HG03025 (cell line): ENCODE data around the gene YOD1.

Experiments
- ATAC-seq: cut with Tn5 transposase; IDR thresholded peaks from one replicate; pipeline ENCODE4 v1.9.1; 2021; ENCODE audit warnings: mild to moderate bottlenecking, moderate library complexity; ENCODE audit not compliant: unreplicated experiment, low FRiP score

The YOD1 gene

DNA sequence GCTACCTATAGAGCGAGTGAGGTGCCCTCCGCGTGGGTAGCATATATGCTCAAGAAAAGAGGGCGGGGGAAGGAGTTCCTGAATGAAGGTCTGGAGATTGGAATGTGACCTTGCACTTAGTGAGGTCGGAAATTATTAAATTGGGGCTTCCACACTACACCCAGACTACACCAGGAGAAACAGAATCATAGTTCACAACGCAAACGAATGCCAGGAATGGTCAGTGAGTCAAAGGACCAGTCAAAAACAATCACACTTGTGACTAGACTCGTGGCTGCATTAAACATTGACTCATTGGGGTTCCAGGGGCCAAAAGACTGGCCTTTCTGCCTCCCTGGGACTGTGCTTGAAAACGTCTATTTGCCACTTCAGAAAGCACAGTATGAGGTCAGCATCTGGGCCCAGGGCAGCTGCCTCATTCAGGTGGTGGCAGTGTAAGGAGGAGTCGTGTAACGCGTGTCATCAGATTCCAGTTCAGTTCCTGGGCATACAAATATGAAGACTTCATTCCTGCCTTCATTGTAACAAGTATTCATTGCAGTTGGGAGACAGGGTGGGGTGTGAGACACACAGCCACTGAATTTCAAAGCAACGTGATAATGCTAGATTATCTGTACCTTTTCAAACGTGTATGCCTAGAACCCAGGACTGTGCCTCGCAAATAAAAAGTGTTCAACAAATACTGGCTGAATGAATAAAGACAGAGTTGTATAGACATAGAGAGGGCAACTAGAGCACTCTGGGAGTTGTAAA, at the start of gene YOD1:
YOD1 (minus strand) TSS at position 18 of the 753 bp plus-strand sequence. CDS start 178 bp downstream, outside the sequence.
- ATAC-seq: no peak

DNA sequence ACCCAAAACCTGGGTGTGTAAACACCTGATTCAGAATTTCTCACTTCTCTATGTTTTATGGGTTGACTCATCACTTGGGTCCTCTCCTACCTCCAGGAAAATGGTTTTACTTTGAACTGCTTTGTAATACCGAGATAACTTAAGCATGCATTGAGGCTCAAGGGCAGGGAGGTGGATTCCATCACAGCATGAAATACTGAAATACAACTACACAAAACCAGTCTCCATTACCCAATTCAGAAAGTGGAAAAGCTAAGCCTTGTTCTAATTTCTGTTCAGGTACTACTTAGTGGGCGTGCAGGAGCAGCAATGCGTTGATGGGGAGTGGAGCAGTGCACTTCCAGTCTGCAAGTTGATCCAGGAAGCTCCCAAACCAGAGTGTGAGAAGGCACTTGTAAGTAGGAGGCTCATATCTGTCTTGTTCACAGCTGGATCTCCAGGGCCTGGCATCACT, 46.9 kb upstream of the YOD1 start:
- ATAC-seq: no peak

DNA sequence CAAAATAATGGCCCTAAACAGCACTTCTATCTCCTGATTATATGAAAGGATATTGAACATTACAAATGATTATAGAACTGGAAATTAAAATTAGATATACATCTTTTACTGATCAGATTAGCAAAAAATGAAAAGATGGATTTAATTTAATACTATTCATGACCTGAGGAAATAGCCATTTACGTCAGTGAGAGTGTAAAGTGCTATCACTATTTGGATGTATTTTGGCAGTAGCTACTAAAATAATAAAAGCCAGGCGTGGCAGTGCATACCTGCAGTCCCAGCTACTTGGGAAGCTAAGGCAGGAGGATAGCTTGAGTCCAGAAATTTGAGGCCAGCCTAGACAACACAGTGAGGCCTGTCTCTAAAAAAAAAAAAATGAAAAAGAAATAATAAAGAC, 42.9 kb upstream of the YOD1 start:
- no peak for ATAC-seq

DNA sequence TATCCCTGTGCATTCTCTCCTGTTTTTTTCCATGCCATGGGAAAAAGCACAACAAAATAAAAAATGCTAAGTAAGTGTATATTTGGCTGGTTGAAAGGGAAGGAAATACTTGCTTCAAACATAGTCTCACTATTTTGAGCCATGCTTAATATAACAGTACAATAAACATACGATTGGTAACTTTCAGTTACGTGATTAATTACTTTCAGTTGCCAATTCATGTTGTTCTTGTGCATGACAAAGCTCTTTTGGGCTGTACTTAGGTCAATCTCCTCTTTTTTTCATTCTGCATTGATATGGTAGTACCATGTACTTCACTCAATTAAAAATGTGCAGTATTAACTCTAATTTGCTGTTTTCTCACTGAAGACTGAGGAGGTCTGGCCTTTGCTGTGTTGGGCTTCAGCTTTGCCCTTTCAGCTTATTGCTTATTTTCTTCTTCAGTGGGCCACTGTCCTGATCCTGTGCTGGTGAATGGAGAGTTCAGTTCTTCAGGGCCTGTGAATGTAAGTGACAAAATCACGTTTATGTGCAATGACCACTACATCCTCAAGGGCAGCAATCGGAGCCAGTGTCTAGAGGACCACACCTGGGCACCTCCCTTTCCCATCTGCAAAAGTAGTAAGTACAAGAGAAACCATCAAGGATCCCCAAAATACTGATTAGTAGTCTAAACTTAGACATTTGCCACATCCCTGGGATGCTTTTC, 40.3 kb upstream of the YOD1 start:
- ATAC-seq: no peak

DNA sequence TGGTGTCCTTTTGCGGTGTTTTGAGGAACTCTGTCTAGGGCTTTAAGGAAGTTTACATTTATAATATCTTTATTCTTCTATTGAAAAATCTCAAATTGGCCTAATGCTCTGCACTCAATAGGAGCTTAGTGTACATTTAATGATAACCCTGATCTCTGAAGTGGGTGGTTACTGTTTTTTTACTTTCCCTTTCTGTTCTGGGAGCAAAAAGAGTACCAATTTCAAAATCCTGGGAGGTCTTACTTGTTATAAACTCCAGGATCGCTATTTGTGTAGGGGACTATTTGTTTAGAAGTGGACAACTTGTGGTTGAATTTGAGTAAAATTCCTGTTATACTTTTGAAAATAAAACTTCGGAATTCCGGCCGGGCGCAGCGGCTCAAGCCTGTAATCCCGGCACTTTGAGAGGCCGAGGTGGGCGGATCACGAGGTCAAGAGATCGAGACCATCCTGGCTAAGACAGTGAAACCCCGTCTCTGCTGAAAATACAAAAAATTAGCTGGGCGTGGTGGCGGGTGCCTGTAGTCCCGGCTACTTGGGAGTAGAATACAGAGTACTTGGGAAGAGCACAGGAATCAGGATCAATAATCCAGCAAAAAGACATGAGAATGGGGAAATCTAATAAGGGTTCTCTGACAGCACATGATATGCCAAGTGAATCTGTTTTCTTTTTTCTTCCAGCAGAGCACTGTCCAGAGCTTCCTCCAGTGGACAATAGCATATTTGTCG, 38.8 kb upstream of the YOD1 start:
- no peak for ATAC-seq

DNA sequence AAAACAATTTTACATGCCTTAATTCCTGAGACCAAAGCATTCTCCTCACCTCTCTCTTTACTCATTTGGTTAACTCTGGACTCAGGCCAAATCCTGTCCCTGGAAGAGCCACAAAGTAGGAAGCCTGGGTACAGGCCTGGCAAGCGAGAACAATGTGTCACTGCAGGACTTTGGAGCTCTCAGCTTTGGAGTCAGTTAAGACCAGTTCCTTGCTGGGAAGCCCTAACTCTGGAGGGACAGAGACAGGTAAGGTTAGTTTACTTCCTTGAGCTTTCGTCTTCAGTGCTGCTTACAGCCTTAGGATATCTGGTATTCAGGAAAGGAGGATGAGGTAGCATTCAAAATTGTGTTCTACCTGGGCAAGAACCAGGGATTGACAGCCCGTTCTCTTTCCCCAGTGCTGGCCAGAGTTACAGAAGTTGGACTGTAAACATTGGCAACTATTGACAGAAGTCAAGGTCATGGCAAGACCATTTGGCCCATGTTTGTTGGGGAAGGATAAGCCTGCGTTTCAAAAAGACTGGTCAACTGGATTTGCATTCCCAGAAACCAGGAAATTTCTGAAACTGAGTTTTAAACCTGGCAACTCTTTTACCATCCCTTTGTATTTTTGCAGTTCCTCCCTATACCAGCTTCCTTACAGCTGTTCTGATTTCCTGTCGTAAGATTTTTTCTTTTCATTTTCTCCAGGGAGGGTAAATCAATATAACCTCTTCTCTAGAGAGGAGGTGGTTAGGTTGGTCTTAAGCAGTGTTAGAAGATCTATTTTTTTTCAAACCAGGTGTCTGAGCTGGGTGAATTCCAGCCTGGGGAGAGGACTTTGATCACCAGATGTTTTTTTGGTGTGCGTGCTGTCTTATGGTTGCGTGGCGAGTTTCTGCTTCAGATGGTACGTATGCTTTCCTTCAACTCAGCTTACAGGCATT, 38.0 kb upstream of the YOD1 start, which contains the start of gene C4BPB:
C4BPB (plus strand) TSS at position 160 of the 926 bp plus-strand sequence; CDS start at position 832, 672 bp downstream.
- no peak for ATAC-seq

DNA sequence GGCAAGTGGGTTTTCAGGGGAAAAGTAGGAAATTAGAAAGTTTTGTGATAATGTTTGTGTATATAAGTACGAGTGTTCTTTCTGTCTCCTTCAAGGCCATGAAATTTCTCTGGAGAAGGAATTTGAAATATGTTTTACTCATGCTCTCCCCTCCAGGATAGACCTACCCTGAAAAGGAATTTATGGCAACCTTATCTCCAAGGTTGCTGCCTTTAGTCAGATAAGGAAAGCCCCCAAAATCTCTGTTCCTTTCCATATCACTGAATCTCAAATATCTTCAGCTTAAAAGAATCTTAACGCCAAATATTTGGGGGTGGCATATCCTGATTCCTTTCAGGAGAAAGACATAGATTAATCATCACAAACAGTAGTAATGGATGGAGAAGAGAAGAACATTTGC, 37.2 kb upstream of the YOD1 start:
- no peak for ATAC-seq

DNA sequence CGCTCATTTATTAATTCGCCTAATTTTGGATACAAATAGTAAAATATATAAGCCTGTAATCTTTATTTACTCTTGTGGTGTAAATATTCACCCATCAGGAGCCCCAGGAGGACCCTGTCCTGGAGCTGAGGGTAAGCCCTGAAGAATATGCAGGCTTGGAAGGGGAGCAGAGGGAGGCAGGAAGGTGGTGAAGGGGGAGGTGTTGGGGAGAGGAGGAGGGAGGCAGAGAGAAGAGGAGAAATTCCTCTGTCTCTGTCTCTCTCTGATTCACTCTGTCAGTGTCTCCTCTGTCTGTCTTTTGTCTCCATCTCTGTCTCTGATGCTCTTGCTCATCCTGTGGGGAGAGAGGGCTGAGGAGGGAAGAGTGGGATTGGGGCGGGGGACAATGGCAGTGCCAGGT, 34.9 kb upstream of the YOD1 start:
- no peak for ATAC-seq

DNA sequence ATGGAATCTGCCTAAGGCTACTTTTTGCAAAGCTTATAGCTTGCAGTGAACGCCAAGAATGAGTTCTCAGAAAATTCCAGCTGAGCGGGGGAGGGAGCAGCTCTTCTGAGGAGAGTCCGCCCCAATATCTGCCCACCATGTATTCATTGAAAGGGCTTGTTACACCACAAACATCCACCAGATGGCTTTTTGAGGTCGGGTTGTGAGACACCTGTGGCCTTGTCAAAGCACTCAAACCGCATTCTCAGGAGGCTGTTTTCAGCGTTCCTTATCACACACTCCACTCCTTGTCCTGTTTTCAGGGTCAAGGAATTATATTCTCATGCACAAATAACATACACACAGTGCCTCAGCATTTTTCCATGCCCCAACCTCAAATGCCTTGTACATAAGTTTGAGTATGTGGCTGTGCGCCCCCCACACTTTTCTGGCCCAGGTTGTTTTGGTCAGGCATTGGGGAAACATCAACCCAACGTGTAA, 33.7 kb upstream of the YOD1 start:
- ATAC-seq: no peak

DNA sequence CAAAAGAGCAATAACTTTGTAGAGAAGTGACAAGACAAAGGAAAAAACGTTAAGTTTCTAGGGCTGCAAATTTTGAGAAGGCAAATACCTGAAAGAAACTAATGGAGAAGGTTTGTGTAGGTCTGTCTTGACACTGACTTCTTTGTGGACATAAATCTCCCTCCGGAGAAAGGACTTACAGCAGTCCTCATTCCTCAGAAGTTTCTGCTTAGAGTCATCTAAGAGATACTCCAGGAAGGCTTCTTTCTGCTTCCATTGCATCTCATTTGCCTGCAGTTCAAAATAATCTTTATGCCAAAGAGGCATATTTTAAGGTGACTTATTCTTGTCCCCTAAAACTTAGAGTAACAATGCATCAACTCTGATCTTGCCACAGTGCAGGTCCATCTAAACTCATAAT, 33.2 kb upstream of the YOD1 start:
- ATAC-seq: no peak

DNA sequence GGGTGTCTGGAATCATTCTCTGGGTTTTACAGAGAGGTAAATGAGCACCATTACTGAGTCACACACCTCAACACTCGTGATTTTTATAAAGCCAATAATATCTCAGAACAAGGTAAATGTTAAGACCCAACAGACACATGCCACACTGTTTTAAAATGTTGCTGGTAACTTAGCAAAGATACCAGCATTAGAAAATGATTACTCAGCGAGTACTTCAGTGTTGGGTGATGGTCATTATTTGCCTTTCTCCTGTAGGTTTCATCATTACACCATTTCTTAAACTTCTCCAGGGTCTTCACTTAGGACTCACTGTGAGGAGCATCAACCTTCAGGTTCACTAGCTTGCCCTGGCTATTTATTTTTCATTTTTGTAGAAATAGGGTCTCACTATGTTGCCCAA, 30.8 kb upstream of the YOD1 start:
- no peak for ATAC-seq

DNA sequence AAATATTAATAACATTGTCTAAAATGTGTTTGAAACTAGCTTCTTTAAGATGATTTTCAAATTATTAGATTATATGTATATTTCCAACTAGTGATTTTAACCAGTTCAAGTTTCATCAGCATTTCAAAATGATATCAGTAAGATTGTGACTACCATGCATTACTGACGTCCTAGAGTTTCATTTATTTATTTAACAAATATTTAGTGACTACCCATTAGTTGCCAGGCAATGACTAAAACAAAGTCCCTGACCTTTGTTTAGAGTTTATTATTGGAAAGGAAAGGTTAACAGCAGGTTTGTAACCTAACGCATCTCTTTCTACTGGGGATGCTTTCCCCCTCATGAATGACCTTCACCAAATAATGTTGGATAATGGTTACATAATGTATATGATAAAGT, 30.1 kb upstream of the YOD1 start:
- ATAC-seq: no peak

DNA sequence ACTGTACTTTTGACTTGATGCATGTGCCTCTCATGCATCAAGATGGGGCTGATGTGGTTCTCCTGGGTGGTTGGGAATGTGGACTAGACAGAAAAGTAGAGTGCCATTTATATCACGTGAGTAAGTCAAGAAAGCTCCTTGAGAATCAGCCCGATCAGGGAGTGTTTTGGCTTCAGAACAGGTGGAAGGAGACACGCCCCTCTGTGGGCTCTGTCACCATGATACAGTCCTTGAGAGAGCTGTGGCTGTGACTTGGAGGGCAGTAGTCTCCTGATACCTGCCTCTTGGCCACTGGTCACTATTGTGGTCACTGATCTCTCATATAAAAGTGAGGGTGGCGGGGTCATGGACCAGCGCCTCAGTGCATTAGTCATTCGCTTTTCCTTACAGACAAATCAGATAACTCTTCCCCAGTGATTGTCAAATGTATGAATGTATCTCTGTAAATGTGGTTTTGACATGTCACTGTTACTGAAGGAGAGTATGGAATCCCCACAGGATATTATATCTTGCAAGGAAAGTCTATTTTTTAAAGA, 28.8 kb upstream of the YOD1 start:
- no peak for ATAC-seq

DNA sequence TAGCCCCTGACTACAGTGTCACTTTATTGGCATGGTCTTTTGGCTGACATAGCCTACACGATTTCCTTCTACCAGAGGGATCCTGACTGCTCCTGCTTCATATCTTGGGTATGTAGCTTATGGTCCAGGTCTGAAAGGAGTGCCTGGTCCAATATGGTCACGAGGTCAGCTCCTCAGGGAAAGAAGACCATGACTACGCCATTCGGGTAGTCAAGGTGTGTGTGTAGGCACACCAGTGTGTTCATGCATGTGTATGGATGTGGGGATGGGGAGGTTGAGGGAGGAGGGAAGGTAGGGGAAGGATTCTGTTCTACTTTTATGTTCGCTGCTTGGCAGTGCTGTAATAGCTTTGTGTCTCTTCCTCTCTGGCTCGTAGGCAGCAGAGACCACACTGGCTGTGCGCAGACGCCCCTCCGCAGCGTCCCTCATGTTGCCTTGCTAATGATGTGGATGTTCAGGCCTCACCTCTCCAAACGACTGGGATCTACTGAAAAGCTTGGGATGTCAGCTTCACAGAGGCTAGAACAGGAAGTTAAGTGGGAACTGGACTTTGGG, 27.6 kb upstream of the YOD1 start:
- ATAC-seq: no peak

DNA sequence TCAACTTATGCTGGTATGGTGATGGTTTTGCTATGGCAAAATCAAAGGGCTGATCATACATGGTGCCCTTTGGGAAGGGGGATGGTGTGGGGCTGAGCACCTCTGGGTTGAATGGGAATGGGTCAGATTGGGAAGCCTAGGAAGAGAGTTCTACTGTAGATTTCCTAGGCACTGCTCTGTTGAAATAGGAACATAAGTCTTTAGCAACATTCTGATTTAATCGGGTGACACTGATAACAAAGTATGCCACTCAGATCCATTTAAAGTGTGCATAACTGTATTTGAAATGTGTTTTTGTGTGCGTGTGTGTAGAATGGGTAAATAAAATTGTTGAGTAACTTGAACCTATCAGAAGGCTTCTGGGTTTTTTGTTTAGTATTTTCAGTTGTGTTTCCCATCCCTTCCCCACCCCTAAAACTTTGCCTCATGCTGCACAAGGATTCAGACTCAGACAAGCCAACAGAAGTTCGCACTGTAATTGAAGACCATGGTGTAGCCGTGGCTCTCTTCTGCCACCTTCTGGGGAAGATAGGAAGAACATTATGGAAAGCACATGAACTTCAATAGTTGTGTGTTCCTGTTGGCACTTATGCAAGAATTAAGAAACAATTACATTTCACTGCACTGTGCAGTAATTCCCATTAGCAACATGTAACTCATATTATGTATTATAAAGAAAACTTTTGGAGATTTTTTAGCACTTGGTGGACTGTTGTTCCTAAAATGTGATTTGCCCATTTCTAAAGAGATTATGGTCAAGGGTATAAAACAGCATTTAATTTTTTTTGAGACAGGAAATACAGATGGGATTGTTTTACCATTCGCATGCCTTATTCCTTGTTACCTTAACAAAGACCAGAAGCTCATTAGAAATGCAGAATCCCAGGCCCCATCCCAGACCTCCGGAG, 26.7 kb upstream of the YOD1 start:
- ATAC-seq: no peak

DNA sequence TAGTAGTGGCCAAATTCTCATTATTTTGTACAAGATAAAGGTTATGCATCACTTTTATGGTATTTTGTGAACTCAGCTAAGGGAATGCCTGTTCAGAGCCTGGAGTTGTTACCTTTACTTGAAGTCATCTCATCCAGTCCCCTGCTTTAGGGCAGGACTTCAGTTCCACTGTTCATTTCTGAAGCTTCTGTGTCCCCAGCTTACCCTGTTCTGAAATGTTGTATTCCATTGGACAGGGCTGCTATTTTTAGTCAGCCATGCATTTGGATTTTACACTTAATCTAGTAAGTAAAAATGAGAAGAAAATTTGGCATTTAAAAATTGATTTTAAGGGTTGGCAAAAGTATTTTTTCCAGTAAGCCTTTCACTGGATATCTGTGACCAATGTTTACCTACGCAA, 26.0 kb upstream of the YOD1 start:
- ATAC-seq: no peak

DNA sequence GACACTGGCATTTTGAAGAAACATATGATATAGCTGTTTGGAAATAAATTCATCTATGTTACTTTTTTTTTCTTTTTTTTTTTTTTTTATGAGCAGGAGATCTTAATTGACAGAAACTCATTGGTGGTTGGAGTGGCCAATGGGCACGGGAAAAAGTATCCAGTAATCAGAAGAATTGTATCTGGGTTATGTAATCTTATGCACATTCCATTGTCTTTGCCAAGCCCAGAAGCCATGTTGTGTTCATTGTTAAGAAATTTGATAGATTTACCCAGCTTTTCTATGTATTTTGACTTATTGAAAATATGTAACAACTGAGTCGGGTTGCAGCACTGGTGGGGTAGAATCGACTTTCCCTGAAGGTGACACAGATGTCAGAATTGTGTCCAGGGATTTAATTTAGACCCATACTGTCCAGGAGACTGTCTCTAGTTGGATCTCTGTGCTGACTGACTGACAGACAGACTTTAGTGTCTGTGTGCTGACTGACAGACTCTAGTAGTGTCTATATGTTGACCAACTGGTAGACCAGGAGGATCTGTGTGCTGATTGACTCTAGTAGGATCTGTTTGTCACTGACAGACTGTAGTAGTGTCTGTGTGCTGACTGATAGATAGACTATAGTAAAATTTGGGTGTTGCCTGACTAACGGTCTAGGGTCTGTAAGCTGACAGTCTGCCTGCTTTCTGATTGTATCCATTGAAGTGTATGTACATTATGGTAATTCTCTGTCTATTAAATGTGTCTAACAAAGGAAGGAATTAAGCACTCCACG, 25.4 kb upstream of the YOD1 start:
- ATAC-seq: no peak
